ENCODE measurements around the gene SVEP1.

- TF ChIP-seq CTCF (IDR thresholded peaks at IDR 0.05; ENCODE audit: low read depth, low read length, poor library complexity, severe bottlenecking) (no peak), EZH2phosphoT487 (IDR thresholded peaks at IDR 0.05; ENCODE audit: borderline replicate concordance, low read length) (no peak)
Observed at GRCh38 chr9:110330484-110331105, 248.9 kb downstream of the SVEP1 start.

Data from DOHH2 (cell line).